Measurements from ENCODE around the gene HAPSTR1.
A peak's percentile ranks its signal among the peaks of the same experiment; 100 is the strongest.

HAPSTR1 gene

GRCh38 chr16:9088848-9089247 lies 2.6 kb upstream of the HAPSTR1 start:
- no peak for DNase-seq
- no peak for TF ChIP-seq CTCF (IDR thresholded peaks at IDR 0.05; ENCODE audit: low read depth, low read length)
- Histone ChIP-seq H3K4me1 (no peaks in the 10 kb centered on the region), H3K36me3 (peaks cover 14% of the 10 kb centered on the region; the same call in 1 of the 2 replicates), H3K27me3 (no peaks in the 10 kb centered on the region), H3K4me3 (ENCODE audit: low read depth, low read length) (no peak overlapping the region), H3K9me3 (no peaks in the 10 kb centered on the region)

- H3K9me3 ChIP-seq: no peaks in the 10 kb centered on the region
- 0 out of 2 replicates have a peak, but pooled peaks cover 3% of the 10 kb centered on the region for H3K4me1 ChIP-seq
- peak overlapping the region; percentile 67 for H3K4me3 ChIP-seq (ENCODE audit: low read depth, low read length)
- DNase-seq: no peak
- H3K27me3 ChIP-seq: no peaks in the 10 kb centered on the region
- no peak for TF ChIP-seq CTCF (IDR thresholded peaks at IDR 0.05; ENCODE audit: low read depth, low read length)
- H3K36me3 ChIP-seq: peaks cover 18% of the 10 kb centered on the region; the same call in 1 of the 2 replicates
Observed at GRCh38 chr16:9089660-9090059, 1.8 kb upstream of the HAPSTR1 start.

DNA sequence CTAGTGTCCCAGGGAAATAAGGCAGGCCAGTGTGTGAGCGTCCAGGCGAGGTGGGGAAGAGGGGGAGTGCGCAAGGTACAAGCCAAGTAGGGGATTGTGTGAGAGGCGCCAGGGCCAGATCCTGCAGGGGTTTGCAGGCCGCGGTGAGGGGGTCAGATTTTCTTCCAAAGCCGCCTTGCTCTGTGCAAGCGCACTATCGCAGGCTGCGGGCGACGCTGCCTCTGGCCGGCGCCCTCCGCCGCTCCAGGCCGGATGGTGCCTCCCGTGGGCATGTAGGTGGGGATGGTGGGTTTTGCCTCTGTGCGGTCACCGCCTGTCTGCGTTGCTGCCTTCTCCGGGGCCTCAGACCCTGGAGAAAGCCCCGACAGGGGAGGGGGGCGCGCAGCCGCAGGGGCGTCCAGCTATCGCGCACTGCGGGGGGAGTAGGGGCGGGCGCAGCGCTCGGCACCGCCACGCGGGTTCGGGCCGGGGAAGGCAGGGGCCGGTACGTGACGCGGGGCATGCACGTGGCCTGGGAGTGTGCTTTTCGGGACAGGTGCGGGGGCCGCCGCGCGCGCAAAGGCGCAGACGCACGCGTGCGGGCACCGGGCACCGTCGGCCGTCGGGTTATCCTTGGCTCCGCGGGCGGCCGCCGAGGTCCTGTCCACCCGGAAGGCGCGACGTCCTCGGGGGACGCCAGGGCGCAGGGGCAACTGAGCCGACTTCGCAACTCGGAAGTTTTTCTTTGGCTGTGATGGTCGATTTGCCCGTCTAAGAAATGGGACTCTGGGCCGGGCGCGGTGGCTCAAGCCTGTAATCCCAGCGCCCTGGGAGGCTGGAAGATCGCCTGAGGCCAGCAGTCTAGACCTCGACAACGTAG lies 1.1 kb upstream of the HAPSTR1 start:
- H3K27me3 ChIP-seq: no peaks in the 10 kb centered on the region
- H3K4me3 ChIP-seq (ENCODE audit: low read depth, low read length): peak overlapping the region; percentile 67
- 0 out of 2 replicates have a peak, but pooled peaks cover 3% of the 10 kb centered on the region for H3K4me1 ChIP-seq
- peaks cover 24% of the 10 kb centered on the region for H3K36me3 ChIP-seq
- DNase-seq: peak; percentile 53
- H3K9me3 ChIP-seq: no peaks in the 10 kb centered on the region
- TF ChIP-seq CTCF (IDR thresholded peaks at IDR 0.05; ENCODE audit: low read depth, low read length): no peak

DNA sequence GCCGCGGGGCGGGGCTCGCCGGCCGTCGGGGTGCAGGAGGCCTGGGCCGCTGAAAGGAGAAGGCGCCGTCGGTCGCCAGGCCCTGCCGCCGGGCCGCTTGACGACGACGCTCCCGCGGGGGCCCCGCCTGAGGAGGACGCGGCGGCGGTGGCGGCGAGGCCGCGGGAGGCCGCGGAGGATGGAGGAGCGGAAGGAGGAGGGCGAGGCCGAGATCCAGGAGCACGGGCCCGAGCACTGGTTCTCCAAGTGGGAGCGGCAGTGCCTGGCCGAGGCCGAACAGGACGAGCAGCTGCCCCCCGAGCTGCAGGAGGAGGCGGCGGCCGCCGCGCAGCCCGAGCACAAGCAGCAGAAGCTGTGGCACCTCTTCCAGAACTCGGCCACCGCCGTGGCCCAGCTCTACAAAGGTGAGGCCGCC lies 430 bp downstream of the HAPSTR1 start:
- peaks cover 38% of the 10 kb centered on the region for H3K36me3 ChIP-seq
- H3K9me3 ChIP-seq: no peaks in the 10 kb centered on the region
- TF ChIP-seq CTCF (IDR thresholded peaks at IDR 0.05; ENCODE audit: low read depth, low read length): no peak
- 0 out of 2 replicates have a peak, but pooled peaks cover 3% of the 10 kb centered on the region for H3K4me1 ChIP-seq
- no peaks in the 10 kb centered on the region for H3K27me3 ChIP-seq
- DNase-seq: no peak
- H3K4me3 ChIP-seq (ENCODE audit: low read depth, low read length): peak overlapping the region; percentile 97

DNA sequence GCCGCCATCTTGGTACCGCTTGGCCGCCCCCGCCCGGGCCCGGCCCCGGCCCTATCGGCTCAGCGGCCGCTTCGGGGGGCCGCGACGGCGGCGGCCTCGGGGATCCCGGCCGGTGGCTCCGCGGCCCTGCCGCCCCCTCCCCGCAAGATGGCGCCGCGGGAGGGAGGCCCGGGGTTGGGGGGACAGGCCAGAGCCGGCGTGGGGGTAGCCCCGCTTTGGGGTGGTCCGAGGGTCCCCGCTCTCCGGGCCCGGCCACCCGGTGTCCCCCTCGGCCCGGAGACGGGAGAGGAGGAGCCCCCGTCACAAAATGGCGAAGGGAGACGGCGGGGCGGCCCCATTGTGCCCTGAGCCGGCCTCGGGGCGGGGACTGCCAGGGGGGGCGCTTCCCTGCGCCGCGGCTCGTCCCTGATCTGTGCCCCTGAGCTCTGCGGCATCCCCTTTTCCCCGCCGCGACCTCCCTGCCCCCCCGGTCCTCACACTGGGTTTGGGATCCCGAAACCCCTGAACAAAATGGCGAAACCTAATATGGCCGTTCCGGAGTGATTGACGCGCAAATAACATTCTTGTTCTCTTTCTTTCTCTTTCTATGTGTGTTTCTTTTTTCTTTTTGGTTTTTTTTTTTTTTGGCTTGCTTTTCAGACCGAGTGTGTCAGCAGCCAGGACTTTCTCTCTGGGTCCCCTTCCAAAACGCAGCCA lies 986 bp downstream of the HAPSTR1 start:
- H3K36me3 ChIP-seq: peaks cover 42% of the 10 kb centered on the region
- no peaks in the 10 kb centered on the region for H3K27me3 ChIP-seq
- 0 out of 2 replicates have a peak, but pooled peaks cover 3% of the 10 kb centered on the region for H3K4me1 ChIP-seq
- DNase-seq: peak; percentile 47
- TF ChIP-seq CTCF (IDR thresholded peaks at IDR 0.05; ENCODE audit: low read depth, low read length): peak; percentile 8; the same call in 1 of the 2 replicates
- H3K9me3 ChIP-seq: no peaks in the 10 kb centered on the region
- peak overlapping the region; percentile 97 for H3K4me3 ChIP-seq (ENCODE audit: low read depth, low read length)
